DND-41 (cell line): ENCODE data around the gene SLC12A4.

ENCODE experiments used
- ATAC-seq: fragments of 200-7000 bp; cut with Tn5 transposase; 3 replicates; pipeline ENCODE4 v1.9.1; 2021; ENCODE audit warnings: low read depth; ENCODE audit not compliant: insufficient read depth
- DNase-seq: peaks from one replicate; pipeline ENCODE4 v3.0.0-alpha.2; 2020
- H2AFZ ChIP-seq: 2 replicates; pipeline ENCODE4 v1.6.0; 2012; ENCODE audit warnings: low read depth, low read length
- H3K27ac ChIP-seq: 2 replicates; pipeline ENCODE4 v1.5.1; 2012; ENCODE audit warnings: low read length, inconsistent platforms
- H3K27me3 ChIP-seq: fragments of 200-600 bp; sonication (generic); 2 replicates; pipeline ENCODE4 v1.6.0; 2012; ENCODE audit warnings: low read length, mild to moderate bottlenecking, inconsistent platforms; ENCODE audit not compliant: insufficient read depth, poor library complexity
- H3K36me3 ChIP-seq: 2 replicates; pipeline ENCODE4 v1.5.1; 2012; ENCODE audit warnings: low read length, inconsistent platforms; ENCODE audit not compliant: insufficient read depth
- H3K4me1 ChIP-seq: 2 replicates; pipeline ENCODE4 v1.5.1; 2012; ENCODE audit warnings: mild to moderate bottlenecking, low read length; ENCODE audit not compliant: insufficient read depth
- H3K4me2 ChIP-seq: 2 replicates; pipeline ENCODE4 v1.6.0; 2012; ENCODE audit warnings: mild to moderate bottlenecking, moderate library complexity, low read length, inconsistent platforms; ENCODE audit not compliant: insufficient read depth
- H3K4me3 ChIP-seq, 2 experiments: fragments of 200-600 bp in 1 of 2; shearing (Covaris generic) in 1 of 2; 2 replicates each; pipeline ENCODE4 v1.5.1; 2012 to 2016; ENCODE audit warnings: inconsistent platforms in 2 of 2, low read length in 2 of 2, mild to moderate bottlenecking in 2 of 2, low read depth in 1 of 2, moderate library complexity in 1 of 2
- H3K79me2 ChIP-seq: 2 replicates; pipeline ENCODE4 v1.6.0; 2012; ENCODE audit warnings: low read length, inconsistent platforms; ENCODE audit not compliant: insufficient read depth
- H3K9ac ChIP-seq: 2 replicates; pipeline ENCODE4 v1.6.0; 2012; ENCODE audit warnings: low read depth, mild to moderate bottlenecking, inconsistent platforms, low read length, moderate library complexity
- H3K9me3 ChIP-seq: 2 replicates; pipeline ENCODE4 v1.5.1; 2012; ENCODE audit warnings: low read length, moderate library complexity, mild to moderate bottlenecking, inconsistent platforms; ENCODE audit not compliant: insufficient read depth, severe bottlenecking
- H4K20me1 ChIP-seq: 2 replicates; pipeline ENCODE4 v1.6.0; 2012; ENCODE audit warnings: low read length; ENCODE audit not compliant: insufficient read depth
- EZH2 ChIP-seq: IDR thresholded peaks from 3 replicates; pipeline ENCODE4 v1.6.1; 2012; ENCODE audit warnings: borderline replicate concordance, low read depth, mild to moderate bottlenecking, moderate library complexity, low read length, inconsistent platforms; ENCODE audit not compliant: severe bottlenecking
- TF ChIP-seq, protein P1 (sequence below): IDR thresholded peaks from 2 replicates; pipeline ENCODE4 v1.5.1; 2012; ENCODE audit warnings: borderline replicate concordance, low read length, moderate library complexity, mild to moderate bottlenecking; ENCODE audit not compliant: poor library complexity, severe bottlenecking; ENCODE audit errors: extremely low read depth

The SLC12A4 gene

DNA sequence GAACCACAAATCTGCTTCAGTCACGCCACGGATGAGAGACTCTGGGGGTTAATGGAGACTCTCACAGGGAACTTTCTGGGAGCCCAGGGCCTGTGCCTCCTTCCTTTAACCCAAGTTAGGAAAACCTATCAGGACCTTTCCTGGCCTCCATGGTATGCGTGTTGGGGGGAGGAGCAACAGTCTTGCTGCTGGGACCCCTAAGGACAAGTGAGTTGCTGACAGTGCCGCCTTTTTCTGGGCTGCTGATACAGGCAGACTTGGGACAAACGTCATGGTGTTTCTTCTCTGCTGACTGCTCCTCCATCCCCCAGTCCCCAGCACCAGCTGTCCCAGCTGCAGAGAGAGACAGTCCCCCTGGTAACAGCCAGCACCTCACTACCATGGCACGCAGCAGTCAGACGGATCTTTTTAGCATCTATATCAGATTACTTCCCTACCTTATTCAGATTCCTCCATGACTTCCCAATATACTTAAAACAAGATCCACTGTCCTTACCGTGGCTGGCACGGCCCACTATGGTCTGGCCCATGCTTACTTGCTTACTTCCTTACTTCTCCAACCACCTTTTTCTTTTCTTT lies 40.8 kb upstream of the SLC12A4 start:
- DNase-seq (no peak), ATAC-seq (no peak)
- H3K9me3 ChIP-seq = no peaks in the 10 kb centered on the region
- H4K20me1 ChIP-seq = no peaks in the 10 kb centered on the region
- no peak overlapping the region for H3K9ac ChIP-seq
- H3K79me2 ChIP-seq = no peaks in the 10 kb centered on the region
- H3K4me2 ChIP-seq = no peak overlapping the region
- no peaks in the 10 kb centered on the region for H3K27me3 ChIP-seq
- H3K27ac ChIP-seq = no peak overlapping the region
- no peak overlapping the region for H3K4me3 ChIP-seq
- H3K4me1 ChIP-seq = no peaks in the 10 kb centered on the region
- TF ChIP-seq EZH2 = no peak
- TF ChIP-seq, protein P1, sequence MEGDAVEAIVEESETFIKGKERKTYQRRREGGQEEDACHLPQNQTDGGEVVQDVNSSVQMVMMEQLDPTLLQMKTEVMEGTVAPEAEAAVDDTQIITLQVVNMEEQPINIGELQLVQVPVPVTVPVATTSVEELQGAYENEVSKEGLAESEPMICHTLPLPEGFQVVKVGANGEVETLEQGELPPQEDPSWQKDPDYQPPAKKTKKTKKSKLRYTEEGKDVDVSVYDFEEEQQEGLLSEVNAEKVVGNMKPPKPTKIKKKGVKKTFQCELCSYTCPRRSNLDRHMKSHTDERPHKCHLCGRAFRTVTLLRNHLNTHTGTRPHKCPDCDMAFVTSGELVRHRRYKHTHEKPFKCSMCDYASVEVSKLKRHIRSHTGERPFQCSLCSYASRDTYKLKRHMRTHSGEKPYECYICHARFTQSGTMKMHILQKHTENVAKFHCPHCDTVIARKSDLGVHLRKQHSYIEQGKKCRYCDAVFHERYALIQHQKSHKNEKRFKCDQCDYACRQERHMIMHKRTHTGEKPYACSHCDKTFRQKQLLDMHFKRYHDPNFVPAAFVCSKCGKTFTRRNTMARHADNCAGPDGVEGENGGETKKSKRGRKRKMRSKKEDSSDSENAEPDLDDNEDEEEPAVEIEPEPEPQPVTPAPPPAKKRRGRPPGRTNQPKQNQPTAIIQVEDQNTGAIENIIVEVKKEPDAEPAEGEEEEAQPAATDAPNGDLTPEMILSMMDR = no peak
- H3K36me3 ChIP-seq = no peaks in the 10 kb centered on the region
- no peak overlapping the region for H2AFZ ChIP-seq

DNA sequence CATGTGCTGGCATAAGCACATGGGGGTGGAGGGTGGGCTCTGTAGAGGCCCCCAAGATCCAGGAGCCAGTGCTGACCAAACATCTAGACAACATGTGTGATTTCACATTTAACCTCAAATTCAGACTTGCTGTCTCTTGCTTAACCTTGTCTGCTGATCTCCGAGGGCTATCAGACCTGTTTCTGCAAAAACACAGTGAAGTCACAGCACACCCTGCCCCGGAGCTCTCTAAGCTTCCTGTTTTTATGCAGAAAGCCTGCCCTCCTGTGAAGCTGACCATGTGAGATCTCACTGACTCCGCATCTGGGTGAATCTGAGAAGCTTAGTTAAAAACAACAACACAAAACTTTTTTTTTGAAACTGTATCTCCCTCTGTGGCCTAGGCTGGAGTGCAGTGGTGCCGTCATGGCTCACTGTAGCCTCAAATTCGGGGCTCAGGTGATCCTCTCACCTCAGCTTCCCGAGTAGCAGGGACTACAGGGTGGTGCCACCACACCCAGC lies 37.4 kb upstream of the SLC12A4 start:
- Histone ChIP-seq H3K4me2 (no peak overlapping the region), H3K4me1 (no peaks in the 10 kb centered on the region), H3K9ac (no peak overlapping the region), H4K20me1 (no peaks in the 10 kb centered on the region), H3K79me2 (no peaks in the 10 kb centered on the region), H3K4me3 (no peak overlapping the region), H3K27me3 (no peaks in the 10 kb centered on the region), H3K27ac (no peak overlapping the region), H3K9me3 (no peaks in the 10 kb centered on the region), H3K36me3 (no peaks in the 10 kb centered on the region), H2AFZ (no peak overlapping the region)
- no peak for TF ChIP-seq EZH2
- DNase-seq (no peak), ATAC-seq (no peak)

DNA sequence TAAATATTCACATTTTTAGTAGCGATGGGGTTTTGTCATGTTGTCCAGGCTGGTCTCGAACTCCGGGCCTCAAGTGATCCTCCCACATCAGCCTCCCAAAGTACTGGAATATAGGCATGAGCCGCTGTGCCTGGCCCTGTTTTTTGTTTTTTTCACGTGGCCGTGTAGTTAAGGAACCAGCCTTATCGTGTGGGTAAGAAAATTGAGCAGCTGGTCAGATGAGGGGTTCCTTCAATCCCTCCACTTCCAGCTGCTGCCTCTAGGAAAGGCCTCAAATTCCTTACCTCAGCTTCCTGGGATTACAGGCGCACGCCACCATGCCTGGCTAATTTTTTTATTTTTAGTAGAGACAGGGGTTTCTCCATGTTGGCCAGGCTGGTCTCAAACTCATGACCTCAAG lies 36.8 kb upstream of the SLC12A4 start:
- Histone ChIP-seq H3K36me3 (no peaks in the 10 kb centered on the region), H3K27ac (no peak overlapping the region), H3K4me3 (no peak overlapping the region), H2AFZ (no peak overlapping the region), H3K9ac (no peak overlapping the region), H3K4me2 (no peak overlapping the region), H3K4me1 (peaks cover 4% of the 10 kb centered on the region), H3K9me3 (no peaks in the 10 kb centered on the region), H4K20me1 (no peaks in the 10 kb centered on the region), H3K27me3 (no peaks in the 10 kb centered on the region), H3K79me2 (no peaks in the 10 kb centered on the region)
- TF ChIP-seq, protein P1 = no peak
- TF ChIP-seq EZH2 = no peak
- ATAC-seq (no peak), DNase-seq (no peak)

GRCh38 chr16:68003031-68003430 lies 34.6 kb upstream of the SLC12A4 start:
- no peaks in the 10 kb centered on the region for H3K79me2 ChIP-seq
- H4K20me1 ChIP-seq = no peaks in the 10 kb centered on the region
- no peak for TF ChIP-seq EZH2
- TF ChIP-seq, protein P1 = no peak
- H3K9ac ChIP-seq = no peak overlapping the region
- H3K27ac ChIP-seq = no peak overlapping the region
- no peaks in the 10 kb centered on the region for H3K27me3 ChIP-seq
- ATAC-seq (no peak), DNase-seq (no peak)
- H3K4me2 ChIP-seq = no peak overlapping the region
- peaks cover 26% of the 10 kb centered on the region for H3K4me1 ChIP-seq
- H3K9me3 ChIP-seq = no peaks in the 10 kb centered on the region
- no peak overlapping the region for H3K4me3 ChIP-seq
- H2AFZ ChIP-seq = no peak overlapping the region
- H3K36me3 ChIP-seq = no peaks in the 10 kb centered on the region
